Measurements from ENCODE around the gene DIPK1B.

GRCh38 chr9:136705564-136705963 is 6.8 kb upstream of the DIPK1B start:
- TF ChIP-seq PBX3 (IDR thresholded peaks at IDR 0.05; ENCODE audit: insufficient replicate concordance, low read depth, low read length) (no peak), NRF1 (conservative IDR thresholded peaks at IDR 0.05; ENCODE audit: low read depth, low read length) (no peak), RAD21 (IDR thresholded peaks at IDR 0.05; ENCODE audit: insufficient read depth, low read depth, low read length) (no peak), ZNF24 (IDR thresholded peaks at IDR 0.05) (no peak), SUZ12 (IDR thresholded peaks at IDR 0.05; ENCODE audit: unreplicated experiment) (no peak), EP300 (IDR thresholded peaks at IDR 0.05; ENCODE audit: borderline replicate concordance in 1 of 2, control insufficient read depth in 1 of 2, low read depth in 2 of 2, low read length in 2 of 2) (no peak)

Data from GM12878 (cell line).